ENCODE results near the gene KLHDC10.

Gene KLHDC10

DNA sequence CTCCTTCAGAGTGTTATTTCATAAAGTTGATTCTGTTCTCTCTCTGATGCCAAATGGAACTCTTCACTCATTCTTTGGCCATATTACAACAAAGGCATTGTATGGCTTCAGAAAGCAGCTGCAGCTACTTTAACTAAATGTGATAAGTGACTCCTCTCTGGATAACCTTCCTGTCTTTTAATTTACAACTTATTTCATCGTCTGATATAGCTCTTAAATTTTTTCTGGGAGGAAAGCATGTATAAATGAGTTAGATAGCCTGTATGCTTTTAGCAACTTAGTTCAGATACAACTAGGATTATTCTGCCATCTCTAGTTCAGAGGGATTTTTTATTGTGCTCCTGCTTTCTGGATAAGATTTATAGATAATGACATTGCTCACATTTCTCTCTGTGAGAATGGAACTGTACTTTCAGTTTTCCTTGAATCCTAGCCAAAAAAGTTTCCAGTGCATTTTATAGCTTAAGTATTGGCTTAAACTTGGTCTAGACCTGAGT lies 57.5 kb downstream of the KLHDC10 start:
- Histone ChIP-seq H3K79me2 (ENCODE audit: control insufficient read depth, low read length) (no peaks in the 10 kb centered on the region), H3K36me3 (ENCODE audit: control insufficient read depth, low read length) (peaks cover 44% of the 10 kb centered on the region), H3K4me1 (ENCODE audit: control insufficient read depth, low read length) (no peaks in the 10 kb centered on the region), H3K27me3 (ENCODE audit: control insufficient read depth, low read length) (no peaks in the 10 kb centered on the region), H3F3A (ENCODE audit: control insufficient read depth, insufficient read depth) (no peaks in the 10 kb centered on the region), H3K4me2 (ENCODE audit: low read length) (no peak overlapping the region), H3K9me3 (ENCODE audit: control insufficient read depth, insufficient read depth, low read length) (no peaks in the 10 kb centered on the region), H3K27ac (ENCODE audit: low read depth, low read length) (no peak overlapping the region), H4K20me1 (ENCODE audit: control insufficient read depth, insufficient read depth, low read depth, low read length) (no peaks in the 10 kb centered on the region), H3K9me2 (replicated peaks; ENCODE audit: control insufficient read depth, low read length) (no peaks in the 10 kb centered on the region), H3K4me3 (ENCODE audit: low read length) (no peak overlapping the region)
- TF ChIP-seq EZH2phosphoT487 (IDR thresholded peaks at IDR 0.05; ENCODE audit: borderline replicate concordance, low read length) = no peak
- TF ChIP-seq, protein P1, sequence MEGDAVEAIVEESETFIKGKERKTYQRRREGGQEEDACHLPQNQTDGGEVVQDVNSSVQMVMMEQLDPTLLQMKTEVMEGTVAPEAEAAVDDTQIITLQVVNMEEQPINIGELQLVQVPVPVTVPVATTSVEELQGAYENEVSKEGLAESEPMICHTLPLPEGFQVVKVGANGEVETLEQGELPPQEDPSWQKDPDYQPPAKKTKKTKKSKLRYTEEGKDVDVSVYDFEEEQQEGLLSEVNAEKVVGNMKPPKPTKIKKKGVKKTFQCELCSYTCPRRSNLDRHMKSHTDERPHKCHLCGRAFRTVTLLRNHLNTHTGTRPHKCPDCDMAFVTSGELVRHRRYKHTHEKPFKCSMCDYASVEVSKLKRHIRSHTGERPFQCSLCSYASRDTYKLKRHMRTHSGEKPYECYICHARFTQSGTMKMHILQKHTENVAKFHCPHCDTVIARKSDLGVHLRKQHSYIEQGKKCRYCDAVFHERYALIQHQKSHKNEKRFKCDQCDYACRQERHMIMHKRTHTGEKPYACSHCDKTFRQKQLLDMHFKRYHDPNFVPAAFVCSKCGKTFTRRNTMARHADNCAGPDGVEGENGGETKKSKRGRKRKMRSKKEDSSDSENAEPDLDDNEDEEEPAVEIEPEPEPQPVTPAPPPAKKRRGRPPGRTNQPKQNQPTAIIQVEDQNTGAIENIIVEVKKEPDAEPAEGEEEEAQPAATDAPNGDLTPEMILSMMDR (IDR thresholded peaks at IDR 0.05; ENCODE audit: low read depth, low read length, poor library complexity, severe bottlenecking) = no peak

DNA sequence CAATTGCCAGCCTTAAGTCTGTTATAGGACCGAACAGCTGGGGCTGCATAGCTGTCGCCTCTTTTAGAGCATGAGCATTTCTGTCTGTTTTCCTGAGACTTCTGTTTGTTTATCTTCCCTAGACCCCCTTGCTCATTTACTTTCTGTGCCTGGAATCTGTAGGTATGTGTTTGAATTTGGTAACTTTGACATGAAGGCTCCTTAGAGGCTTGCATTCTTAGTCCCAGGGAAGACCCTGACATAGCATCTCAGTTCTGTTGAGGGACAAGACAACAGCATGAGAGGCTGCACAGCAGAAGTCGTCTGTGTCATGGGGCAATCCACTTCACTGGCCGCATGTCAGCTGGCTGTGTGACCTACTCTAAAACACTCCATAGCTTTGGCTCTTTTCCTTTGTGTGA lies 58.7 kb downstream of the KLHDC10 start:
- TF ChIP-seq, protein P1 (IDR thresholded peaks at IDR 0.05; ENCODE audit: low read depth, low read length, poor library complexity, severe bottlenecking) = no peak
- no peak for TF ChIP-seq EZH2phosphoT487 (IDR thresholded peaks at IDR 0.05; ENCODE audit: borderline replicate concordance, low read length)
- Histone ChIP-seq H3F3A (ENCODE audit: control insufficient read depth, insufficient read depth) (no peaks in the 10 kb centered on the region), H3K4me2 (ENCODE audit: low read length) (no peak overlapping the region), H3K27me3 (ENCODE audit: control insufficient read depth, low read length) (no peaks in the 10 kb centered on the region), H3K9me3 (ENCODE audit: control insufficient read depth, insufficient read depth, low read length) (no peaks in the 10 kb centered on the region), H3K4me1 (ENCODE audit: control insufficient read depth, low read length) (no peaks in the 10 kb centered on the region), H3K36me3 (ENCODE audit: control insufficient read depth, low read length) (peaks cover 41% of the 10 kb centered on the region), H4K20me1 (ENCODE audit: control insufficient read depth, insufficient read depth, low read depth, low read length) (no peaks in the 10 kb centered on the region), H3K9me2 (replicated peaks; ENCODE audit: control insufficient read depth, low read length) (no peaks in the 10 kb centered on the region), H3K79me2 (ENCODE audit: control insufficient read depth, low read length) (no peaks in the 10 kb centered on the region), H3K27ac (ENCODE audit: low read depth, low read length) (no peak overlapping the region), H3K4me3 (ENCODE audit: low read length) (no peak overlapping the region)

DNA sequence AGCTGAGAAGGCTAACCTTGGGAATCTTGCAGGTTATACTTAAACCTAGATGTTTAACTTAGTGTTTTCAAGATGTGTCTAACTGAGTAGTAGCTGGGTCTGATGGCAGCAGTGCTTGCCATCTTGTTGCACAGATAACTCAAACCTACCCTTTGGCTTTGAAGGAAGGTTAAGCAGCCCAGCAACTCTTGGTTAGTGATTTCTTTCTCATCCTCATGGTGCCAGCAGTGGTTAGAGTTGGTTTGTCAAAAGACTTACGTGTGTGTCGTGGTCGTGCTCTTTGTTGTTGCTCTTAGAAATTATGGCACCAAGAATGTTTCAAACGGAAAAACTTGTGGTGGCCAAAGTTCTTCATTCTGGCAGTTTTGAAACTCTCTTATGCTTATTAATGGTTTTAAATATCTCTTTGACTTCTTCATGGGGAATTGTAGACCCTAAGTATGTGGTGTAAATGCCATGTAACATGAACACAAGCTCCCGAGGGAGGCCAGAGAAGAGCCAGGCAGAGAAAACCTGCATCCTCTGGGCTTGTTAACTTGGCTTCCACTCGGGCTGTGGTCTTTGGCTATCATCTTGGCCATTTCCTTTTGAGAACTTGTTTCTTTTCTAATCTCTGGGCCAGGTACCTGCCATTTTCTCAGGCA lies 61.0 kb downstream of the KLHDC10 start:
- no peaks in the 10 kb centered on the region for H3K9me3 ChIP-seq (ENCODE audit: control insufficient read depth, insufficient read depth, low read length)
- no peak overlapping the region for H3K4me2 ChIP-seq (ENCODE audit: low read length)
- no peaks in the 10 kb centered on the region for H4K20me1 ChIP-seq (ENCODE audit: control insufficient read depth, insufficient read depth, low read depth, low read length)
- no peak overlapping the region for H3K27ac ChIP-seq (ENCODE audit: low read depth, low read length)
- H3K27me3 ChIP-seq (ENCODE audit: control insufficient read depth, low read length) = no peaks in the 10 kb centered on the region
- TF ChIP-seq, protein P1 (IDR thresholded peaks at IDR 0.05; ENCODE audit: low read depth, low read length, poor library complexity, severe bottlenecking) = no peak
- no peaks in the 10 kb centered on the region for H3F3A ChIP-seq (ENCODE audit: control insufficient read depth, insufficient read depth)
- H3K79me2 ChIP-seq (ENCODE audit: control insufficient read depth, low read length) = no peaks in the 10 kb centered on the region
- no peaks in the 10 kb centered on the region for H3K9me2 ChIP-seq (replicated peaks; ENCODE audit: control insufficient read depth, low read length)
- H3K4me1 ChIP-seq (ENCODE audit: control insufficient read depth, low read length) = no peaks in the 10 kb centered on the region
- H3K36me3 ChIP-seq (ENCODE audit: control insufficient read depth, low read length) = peaks cover 41% of the 10 kb centered on the region
- no peak overlapping the region for H3K4me3 ChIP-seq (ENCODE audit: low read length)
